Measurements from ENCODE around the gene PTEN. TPM values are rescaled to one million over a fixed set of nuclear protein-coding genes. Genes with fewer than 3 reads are reported as not detected.

The PTEN gene
- total and polyA plus RNA-seq, 2 donors (not counting 3 experiments of a cell fraction or from before 2014, with no cell fraction given) = 8.0 to 76.9 TPM

GRCh38 chr10:87973635-87974034 is 110.2 kb downstream of the PTEN start:
- DNase-seq (ENCODE audit: low read depth, low spot score) (no peak), FAIRE-seq (no peak)
- H3K4me2 ChIP-seq (ENCODE audit: insufficient read depth, low read length) = no peak overlapping the region
- dilution Hi-C loops (cut with MboI; ENCODE audit: extremely low pct_ligation_motif_present, low sequenced_read_pairs) (no loop called here), intact Hi-C loops (cut with micrococcal nuclease) (no loop called here)
- ChIA-PET POLR2A (no interaction called here), CTCF (interaction anchor here (1.1 to 1.3 kb wide), 2 partner anchors 26 to 415 kb away, joined by 3 read pairs; no protein-coding TSS in a partner anchor)
- no peak overlapping the region for H3K4me3 ChIP-seq (replicated peaks in 1 of 3; ENCODE audit: insufficient read depth in 1 of 3, low read depth in 1 of 3, low read length in 3 of 3)
- H3K27me3 ChIP-seq (ENCODE audit: control insufficient read depth in 2 of 2, insufficient read depth in 2 of 2, low read length in 2 of 2) = no peaks in the 10 kb centered on the region
- no peaks in the 10 kb centered on the region for H3K9me3 ChIP-seq (replicated peaks; ENCODE audit: control insufficient read depth, insufficient read depth, low read length)
- H3K79me2 ChIP-seq (ENCODE audit: control insufficient read depth, insufficient read depth, low read length) = no peaks in the 10 kb centered on the region
- H2AFZ ChIP-seq (ENCODE audit: low read depth, low read length) = no peak overlapping the region
- no TSS peak for BruUV-seq (replicated peaks)
- no peaks in the 10 kb centered on the region for H4K20me1 ChIP-seq (replicated peaks; ENCODE audit: control insufficient read depth, extremely low read depth, insufficient read depth, low read length)
- no peaks in the 10 kb centered on the region for H3K36me3 ChIP-seq (ENCODE audit: control insufficient read depth in 2 of 2, extremely low read depth in 1 of 2, insufficient read depth in 2 of 2, low read length in 2 of 2)
- no peak overlapping the region for H3K27ac ChIP-seq (ENCODE audit: insufficient read depth, low read depth, low read length)
- H3K4me1 ChIP-seq (ENCODE audit: control insufficient read depth, extremely low read depth, insufficient read depth, low read length) = no peaks in the 10 kb centered on the region
- no peak overlapping the region for H3K9ac ChIP-seq (replicated peaks; ENCODE audit: extremely low read depth, insufficient read depth, low read length)
- H3K9me1 ChIP-seq (replicated peaks; ENCODE audit: control insufficient read depth, extremely low read depth, insufficient read depth, low read length) = no peaks in the 10 kb centered on the region
- TF ChIP-seq GATA2 (IDR thresholded peaks at IDR 0.05; ENCODE audit: insufficient read depth, insufficient read length, low read depth, low read length) (no peak), MAX (IDR thresholded peaks at IDR 0.05; ENCODE audit: insufficient read depth, insufficient read length) (no peak), MYC (IDR thresholded peaks at IDR 0.05; ENCODE audit: low read depth, low read length) (no peak), POLR2A (IDR thresholded peaks at IDR 0.05; ENCODE audit: low read depth, low read length) (no peak), EZH2 (IDR thresholded peaks at IDR 0.05; ENCODE audit: borderline replicate concordance, low read depth, low read length, severe bottlenecking) (no peak), POLR2AphosphoS5 (IDR thresholded peaks at IDR 0.05; ENCODE audit: insufficient read depth, low read depth, low read length) (no peak), CTCF (IDR thresholded peaks at IDR 0.05; ENCODE audit: extremely low read depth in 1 of 2, insufficient read depth in 1 of 2, low read depth in 1 of 2, low read length in 2 of 2) (no peak), JUN (IDR thresholded peaks at IDR 0.05; ENCODE audit: borderline replicate concordance, insufficient read depth, insufficient read length, low read depth) (no peak), FOS (IDR thresholded peaks at IDR 0.05; ENCODE audit: borderline replicate concordance, insufficient read depth, low read length) (no peak)
